H1 (cell line): Measurements from ENCODE around the gene CACUL1. TPM values are rescaled to one million over a fixed set of nuclear protein-coding genes. Genes with fewer than 3 reads are reported as not detected.

Experiments used
- CTCF ChIA-PET: fragments of 300-600 bp; sonication (Branson Sonifier 250); formaldehyde crosslinking; loops from one replicate; lab custom pipeline; 2021; ENCODE audit not compliant: partially characterized antibody; lab: Charles Lee
- POLR2A ChIA-PET: fragments of 300-600 bp; sonication (Branson Sonifier 250); formaldehyde crosslinking; loops from one replicate; lab custom pipeline; 2021; ENCODE audit warnings: inconsistent platforms; ENCODE audit not compliant: partially characterized antibody; lab: Charles Lee
- DNase-seq, 2 experiments: peaks; one replicate each; pipeline versions ENCODE4 v3.0.0 to v3.0.0-alpha.2; 2010 to 2022; ENCODE audit warnings: low spot score in 2 of 2, low read depth in 1 of 2, mixed read lengths in 1 of 2
- FAIRE-seq: peaks from 2 replicates; lab custom pipeline; 2011; peaks lifted over from hg19 to GRCh38; lab: Jason Lieb, UNC
- H2AFZ ChIP-seq: 2 replicates; pipeline ENCODE4 v1.8.1; 2012; ENCODE audit warnings: low read length, inconsistent platforms
- H2AK5ac ChIP-seq: 2 replicates; pipeline ENCODE4 v1.6.1; 2013; ENCODE audit warnings: low read depth, low read length
- H2BK120ac ChIP-seq: replicated peaks from 2 replicates; pipeline ENCODE3; 2013; ENCODE audit warnings: low read depth, low read length, inconsistent platforms
- H2BK12ac ChIP-seq: 2 replicates; pipeline ENCODE4 v1.6.1; 2013; ENCODE audit warnings: low read depth, low read length
- H2BK15ac ChIP-seq: 2 replicates; pipeline ENCODE4 v1.6.1; 2013; ENCODE audit warnings: low read length
- H2BK20ac ChIP-seq: 2 replicates; pipeline ENCODE4 v1.6.1; 2013; ENCODE audit warnings: low read length
- H2BK5ac ChIP-seq: 2 replicates; pipeline ENCODE4 v1.6.1; 2013; ENCODE audit warnings: low read depth, low read length
- H3K14ac ChIP-seq: 2 replicates; pipeline ENCODE4 v1.6.1; 2013; ENCODE audit warnings: inconsistent platforms; ENCODE audit not compliant: insufficient read length
- H3K18ac ChIP-seq: 2 replicates; pipeline ENCODE4 v1.6.1; 2013; ENCODE audit warnings: low read length; ENCODE audit errors: extremely low read depth
- H3K23ac ChIP-seq: 2 replicates; pipeline ENCODE4 v1.6.1; 2013; ENCODE audit warnings: inconsistent platforms; ENCODE audit not compliant: insufficient read length
- H3K23me2 ChIP-seq: 2 replicates; pipeline ENCODE4 v1.6.1; 2013; ENCODE audit warnings: low read depth, low read length
- H3K27ac ChIP-seq: 2 replicates; pipeline ENCODE4 v1.6.1; 2011; ENCODE audit warnings: low read depth, low read length, inconsistent platforms
- H3K27me3 ChIP-seq, 4 experiments: replicated peaks in 1 of 4; 1 replicate in 1 of 4; 2 replicates in 3 of 4; pipeline versions ENCODE4 v1.6.1 to v1.8.1; 2011 to 2013; ENCODE audit warnings: low read length in 3 of 4, mild to moderate bottlenecking in 3 of 4, inconsistent platforms in 2 of 4, mixed read lengths in 2 of 4, moderate library complexity in 1 of 4; ENCODE audit not compliant: control insufficient read depth in 3 of 4, insufficient read depth in 3 of 4; ENCODE audit errors: extremely low read depth in 1 of 4
- H3K36me3 ChIP-seq, 4 experiments: 2 replicates each; pipeline versions ENCODE4 v1.6.1 to v1.8.1; 2011 to 2013; ENCODE audit warnings: mild to moderate bottlenecking in 4 of 4, low read length in 3 of 4, moderate library complexity in 2 of 4, control low read depth in 1 of 4, inconsistent platforms in 1 of 4; ENCODE audit not compliant: insufficient read depth in 4 of 4, control insufficient read depth in 2 of 4
- H3K4ac ChIP-seq: replicated peaks from 2 replicates; pipeline ENCODE3; 2013; ENCODE audit warnings: low read length, low read depth, mixed read lengths, inconsistent platforms; ENCODE audit not compliant: insufficient read length
- H3K4me1 ChIP-seq, 4 experiments: replicated peaks in 1 of 4; 1 replicate in 1 of 4; 2 replicates in 3 of 4; pipeline versions ENCODE4 v1.6.1 to v1.8.1; 2011 to 2013; ENCODE audit warnings: low read length in 3 of 4, inconsistent platforms in 2 of 4, mixed read lengths in 1 of 4; ENCODE audit not compliant: insufficient read depth in 4 of 4, control insufficient read depth in 3 of 4
- H3K4me2 ChIP-seq, 2 experiments: 2 replicates each; pipeline versions ENCODE4 v1.6.1 to v1.8.1; 2011 to 2013; ENCODE audit warnings: low read depth in 2 of 2, low read length in 2 of 2, control low read depth in 1 of 2, inconsistent platforms in 1 of 2, mild to moderate bottlenecking in 1 of 2; ENCODE audit not compliant: insufficient read depth in 1 of 2
- H3K4me3 ChIP-seq, 4 experiments: fragments of 200-600, 300-600 bp in 1 of 4; sonication (generic), shearing (Covaris generic), sonication (Bioruptor Twin) in 1 of 4; 2 replicates each; pipeline versions ENCODE4 v1.5.1 to v1.8.1; 2011 to 2016; ENCODE audit warnings: low read length in 4 of 4, low read depth in 3 of 4, control low read depth in 2 of 4, inconsistent platforms in 2 of 4, mild to moderate bottlenecking in 2 of 4, mixed read lengths in 1 of 4, moderate library complexity in 1 of 4; ENCODE audit not compliant: insufficient read depth in 2 of 4; ENCODE audit errors: extremely low read depth in 1 of 4
- H3K56ac ChIP-seq: replicated peaks from 2 replicates; pipeline ENCODE3; 2013; ENCODE audit warnings: low read depth, mild to moderate bottlenecking, mixed read lengths, low read length, inconsistent platforms; ENCODE audit not compliant: insufficient read length
- H3K79me1 ChIP-seq: 2 replicates; pipeline ENCODE4 v1.6.1; 2013; ENCODE audit warnings: low read depth, low read length, control low read depth
- H3K79me2 ChIP-seq, 2 experiments: 2 replicates each; pipeline versions ENCODE4 v1.6.1 to v1.8.1; 2012 to 2013; ENCODE audit warnings: low read length in 2 of 2, mild to moderate bottlenecking in 2 of 2, inconsistent platforms in 1 of 2; ENCODE audit not compliant: insufficient read depth in 2 of 2, control insufficient read depth in 1 of 2
- H3K9ac ChIP-seq, 4 experiments: replicated peaks in 1 of 4; 1 replicate in 1 of 4; 2 replicates in 3 of 4; pipeline versions ENCODE4 v1.6.1 to v1.8.1; 2011 to 2013; ENCODE audit warnings: low read depth in 3 of 4, low read length in 3 of 4, control low read depth in 2 of 4, mild to moderate bottlenecking in 2 of 4, moderate library complexity in 2 of 4, inconsistent platforms in 1 of 4; ENCODE audit errors: extremely low read depth in 1 of 4
- H3K9me3 ChIP-seq, 2 experiments: 2 replicates each; pipeline versions ENCODE4 v1.6.1 to v1.8.1; 2012 to 2013; ENCODE audit warnings: mild to moderate bottlenecking in 2 of 2, moderate library complexity in 2 of 2, control low read depth in 1 of 2, inconsistent platforms in 1 of 2, low read depth in 1 of 2, low read length in 1 of 2, mixed read lengths in 1 of 2; ENCODE audit not compliant: insufficient read depth in 2 of 2
- H4K20me1 ChIP-seq, 2 experiments: replicated peaks in 1 of 2; 2 replicates each; pipeline versions ENCODE3 to v1.8.1; 2011 to 2013; ENCODE audit warnings: inconsistent platforms in 2 of 2, low read length in 2 of 2, mild to moderate bottlenecking in 1 of 2; ENCODE audit not compliant: insufficient read depth in 2 of 2, control insufficient read depth in 1 of 2
- H4K5ac ChIP-seq: 2 replicates; pipeline ENCODE4 v1.6.1; 2013; ENCODE audit warnings: low read length, low read depth, mixed read lengths, inconsistent platforms; ENCODE audit not compliant: insufficient read length
- H4K8ac ChIP-seq: 2 replicates; pipeline ENCODE4 v1.8.0; 2013; ENCODE audit warnings: mild to moderate bottlenecking, moderate library complexity, low read length, inconsistent platforms; ENCODE audit not compliant: insufficient read depth; ENCODE audit errors: extremely low read depth
- H4K91ac ChIP-seq: replicated peaks from 2 replicates; pipeline ENCODE3; 2013; ENCODE audit warnings: low read length, mixed read lengths, inconsistent platforms; ENCODE audit not compliant: insufficient read length
- BACH1 ChIP-seq: IDR thresholded peaks from 2 replicates; pipeline ENCODE4 v1.6.1; 2012; ENCODE audit warnings: low read length, improper control_type of control experiment
- CHD1 ChIP-seq: IDR thresholded peaks from 2 replicates; pipeline ENCODE4 v1.6.1; 2012; ENCODE audit warnings: low read depth, low read length, improper control_type of control experiment
- CREB1 ChIP-seq: IDR thresholded peaks from 2 replicates; pipeline ENCODE4 v1.6.1; 2012; ENCODE audit warnings: inconsistent platforms
- EGR1 ChIP-seq: IDR thresholded peaks from 2 replicates; pipeline ENCODE4 v1.6.1; 2011; ENCODE audit warnings: low read depth, low read length, borderline replicate concordance
- PHF8 ChIP-seq: fragments of 200-600 bp; sonication (generic); conservative IDR thresholded peaks from 2 replicates; pipeline ENCODE4 v1.7.1; 2012; ENCODE audit warnings: low read depth, mild to moderate bottlenecking, inconsistent platforms, low read length, moderate library complexity
- SIN3A ChIP-seq, 2 experiments: IDR thresholded peaks in 1 of 2; conservative IDR thresholded peaks in 1 of 2; 2 replicates each; pipeline ENCODE4 v1.6.1; 2011 to 2012; ENCODE audit warnings: low read length in 2 of 2, improper control_type of control experiment in 1 of 2, low read depth in 1 of 2, mild to moderate bottlenecking in 1 of 2
- ZNF274 ChIP-seq: IDR thresholded peaks from 2 replicates; pipeline ENCODE4 v1.7.0; 2012; ENCODE audit warnings: low read length, borderline replicate concordance; ENCODE audit errors: extremely low read depth
- WGBS, 2 experiments: shearing (Covaris generic) in 1 of 2; methylation state at CpG; one replicate each; pipeline versions ENCODE4 v1.1.6 to v1.1.7; 2013 to 2015; ENCODE audit warnings: low lambda C conversion rate in 2 of 2, mixed read lengths in 2 of 2, inconsistent platforms in 1 of 2, low coverage in 1 of 2, missing lambda C conversion rate in 1 of 2; ENCODE audit not compliant: insufficient replicate concordance in 2 of 2, insufficient coverage in 1 of 2, insufficient read length in 1 of 2; ENCODE audit errors: extremely low coverage in 1 of 2, missing lambda C conversion rate in 1 of 2; 5-methylcytosine and 5-hydroxymethylcytosine counted together
- polyA plus RNA-seq, 7 experiments: library from polyadenylated mRNA; depleted of rRNA in 3 of 7; stranded (reverse) in 5 of 7; unstranded in 2 of 7; fragments of >200 nt in 5 of 7; fragments of 200-250 nt in 2 of 7; gene quantifications; 1 replicate in 5 of 7; 2 replicates in 1 of 7; 4 replicates in 1 of 7; pipeline versions ENCODE4 v1.2.1 to v1.2.3, GENCODE V29; 2011 to 2013; ENCODE audit warnings: missing spikeins in 2 of 7, mixed read lengths in 2 of 7
- total RNA-seq: library from RNA; stranded (reverse); fragmentation: NEBNext Ultra II Directional; extraction: Animal tissue kit (Norgen Biotek cat#: 25700); gene quantifications from 2 replicates; pipeline ENCODE4 v1.2.1, GENCODE V29; 2021

CACUL1 gene
- total and polyA plus RNA-seq, 2 of the 8 experiments (the other 6 are each of a cell fraction or from before 2014, with no cell fraction given), result 6.5 to 34.2 TPM

GRCh38 chr10:118763202-118763988 lies 8.6 kb upstream of the CACUL1 start:
- H2AFZ ChIP-seq, result no peak overlapping the region
- no peaks in the 10 kb centered on the region for H3K79me2 ChIP-seq
- no peak overlapping the region for H3K4ac ChIP-seq
- DNase-seq, result no peak
- H2BK120ac ChIP-seq, result no peak overlapping the region
- 87% methylated on average over 3 of the region's 3 CpGs; no CpG with 5 or more reads in 1 of the 2 experiments for WGBS, 2 experiments
- H3K36me3 ChIP-seq, result no peaks in the 10 kb centered on the region
- H3K23me2 ChIP-seq, result no peaks in the 10 kb centered on the region; the same call in 1 of the 2 replicates
- H4K91ac ChIP-seq, result no peak overlapping the region
- no peak overlapping the region for H3K4me2 ChIP-seq
- H3K4me3 ChIP-seq, result no peak overlapping the region
- H3K4me1 ChIP-seq, result no peaks in the 10 kb centered on the region
- no peak overlapping the region for H4K8ac ChIP-seq
- no peaks in the 10 kb centered on the region for H3K9me3 ChIP-seq
- H3K14ac ChIP-seq, result no peak overlapping the region
- no peak overlapping the region for H2BK12ac ChIP-seq
- no peak overlapping the region for H2BK20ac ChIP-seq
- ChIA-PET POLR2A (no interaction called here), CTCF (interaction anchor here (0.7 to 1.3 kb wide), 2 partner anchors 12 to 199 kb away, joined by 3 read pairs; no protein-coding TSS in a partner anchor)
- no peak overlapping the region for H3K23ac ChIP-seq
- H2AK5ac ChIP-seq, result no peak overlapping the region
- no peak overlapping the region for H2BK15ac ChIP-seq
- no peak overlapping the region for H3K9ac ChIP-seq
- H4K20me1 ChIP-seq, result no peaks in the 10 kb centered on the region
- H3K79me1 ChIP-seq, result no peaks in the 10 kb centered on the region
- H3K56ac ChIP-seq, result no peak overlapping the region
- peaks cover 0 to 2% (median 0%) of the 10 kb centered on the region in 4 experiments; a peak in 2 of 7 replicates for H3K27me3 ChIP-seq
- H3K18ac ChIP-seq, result no peak overlapping the region
- no peak overlapping the region for H4K5ac ChIP-seq
- no peak overlapping the region for H2BK5ac ChIP-seq
- no peak overlapping the region for H3K27ac ChIP-seq
- TF ChIP-seq PHF8 (no peak), CREB1 (no peak), CHD1 (no peak), EGR1 (no peak), ZNF274 (no peak), SIN3A (conservative IDR thresholded peaks at IDR 0.05 in 1 of 2, IDR thresholded peaks at IDR 0.05 in 1 of 2; ENCODE audit: low read depth in 1 of 2, low read length in 2 of 2) (no peak), BACH1 (no peak)
- TF ChIP-seq, all 59 proteins: peak for 0
- FAIRE-seq, result no peak
